Measurements from ENCODE around the gene WDR76.

DNA sequence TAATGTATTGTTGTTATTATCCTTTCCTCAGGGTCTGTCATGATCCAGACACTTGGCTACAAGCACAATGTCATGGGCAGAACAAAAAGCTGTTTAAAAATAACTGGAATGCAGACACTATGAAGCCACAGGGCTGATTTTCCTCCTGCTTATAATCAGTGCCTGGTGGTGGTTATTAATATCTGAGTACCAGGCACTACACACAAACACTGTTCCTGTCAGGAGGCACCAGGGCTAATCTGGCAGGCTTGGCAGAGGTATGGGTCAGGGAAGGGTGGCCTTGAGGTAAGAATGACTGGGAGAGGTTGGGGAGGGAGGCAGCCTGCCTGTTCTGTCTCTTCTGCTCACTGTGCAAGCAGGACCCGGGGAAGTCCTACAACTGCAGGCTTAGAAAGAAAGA is 67.2 kb downstream of the WDR76 start:
- TF ChIP-seq, protein P1, sequence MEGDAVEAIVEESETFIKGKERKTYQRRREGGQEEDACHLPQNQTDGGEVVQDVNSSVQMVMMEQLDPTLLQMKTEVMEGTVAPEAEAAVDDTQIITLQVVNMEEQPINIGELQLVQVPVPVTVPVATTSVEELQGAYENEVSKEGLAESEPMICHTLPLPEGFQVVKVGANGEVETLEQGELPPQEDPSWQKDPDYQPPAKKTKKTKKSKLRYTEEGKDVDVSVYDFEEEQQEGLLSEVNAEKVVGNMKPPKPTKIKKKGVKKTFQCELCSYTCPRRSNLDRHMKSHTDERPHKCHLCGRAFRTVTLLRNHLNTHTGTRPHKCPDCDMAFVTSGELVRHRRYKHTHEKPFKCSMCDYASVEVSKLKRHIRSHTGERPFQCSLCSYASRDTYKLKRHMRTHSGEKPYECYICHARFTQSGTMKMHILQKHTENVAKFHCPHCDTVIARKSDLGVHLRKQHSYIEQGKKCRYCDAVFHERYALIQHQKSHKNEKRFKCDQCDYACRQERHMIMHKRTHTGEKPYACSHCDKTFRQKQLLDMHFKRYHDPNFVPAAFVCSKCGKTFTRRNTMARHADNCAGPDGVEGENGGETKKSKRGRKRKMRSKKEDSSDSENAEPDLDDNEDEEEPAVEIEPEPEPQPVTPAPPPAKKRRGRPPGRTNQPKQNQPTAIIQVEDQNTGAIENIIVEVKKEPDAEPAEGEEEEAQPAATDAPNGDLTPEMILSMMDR (IDR thresholded peaks at IDR 0.05 in 8 of 11, conservative IDR thresholded peaks at IDR 0.05 in 3 of 11): no peak
- TF ChIP-seq POLR2AphosphoS5 (IDR thresholded peaks at IDR 0.05): no peak

Data from spleen (tissue), 7 donors.